GM13976 (cell line): ENCODE measurements around the gene TP53BP2.

Experiments used
- DNase-seq: peaks from one replicate; pipeline ENCODE4 v3.0.0; 2012; ENCODE audit warnings: low spot score
- CTCF ChIP-seq: IDR thresholded peaks from 2 replicates; pipeline ENCODE4 v1.5.1; 2012; ENCODE audit warnings: borderline replicate concordance, mild to moderate bottlenecking; ENCODE audit not compliant: insufficient read depth; ENCODE audit errors: extremely low read depth, missing control alignments, control extremely low read depth
- in situ Hi-C: fragments of 300-500 bp; cut with MboI; formaldehyde crosslinking; loops from one replicate; pipeline ENCODE4 v1.12.0; 2022; ENCODE audit warnings: low sequenced_read_pairs, mixed read lengths, inconsistent platforms; ENCODE audit not compliant: unreplicated experiment

The TP53BP2 gene

GRCh38 chr1:223759273-223759672 is 86.5 kb downstream of the TP53BP2 start:
- TF ChIP-seq CTCF, result no peak
- in situ Hi-C loops, result no loop called here
- no peak for DNase-seq

GRCh38 chr1:223758734-223759133 is 87.0 kb downstream of the TP53BP2 start:
- no peak for DNase-seq
- TF ChIP-seq CTCF, result no peak
- in situ Hi-C loops, result no loop called here

- in situ Hi-C loops, result no loop called here
- no peak for DNase-seq
- no peak for TF ChIP-seq CTCF
These were observed 88.7 kb downstream of the TP53BP2 start for GRCh38 chr1:223756806-223757700.

GRCh38 chr1:223755992-223756775 is 89.6 kb downstream of the TP53BP2 start:
- DNase-seq, result no peak
- in situ Hi-C loops, result no loop called here
- TF ChIP-seq CTCF, result no peak

GRCh38 chr1:223755432-223755792 is 90.3 kb downstream of the TP53BP2 start:
- no peak for DNase-seq
- in situ Hi-C loops, result no loop called here
- TF ChIP-seq CTCF, result no peak

GRCh38 chr1:223754681-223755431 is 90.9 kb downstream of the TP53BP2 start:
- no peak for DNase-seq
- in situ Hi-C loops, result no loop called here
- no peak for TF ChIP-seq CTCF
